HG02840 (cell line): ENCODE measurements around the gene CAMK2G.

Experiments used
- ATAC-seq: cut with Tn5 transposase; IDR thresholded peaks from one replicate; pipeline ENCODE4 v1.9.1; 2021; ENCODE audit warnings: mild to moderate bottlenecking, moderate library complexity, moderate number of reproducible peaks; ENCODE audit not compliant: unreplicated experiment, low FRiP score

CAMK2G gene

DNA sequence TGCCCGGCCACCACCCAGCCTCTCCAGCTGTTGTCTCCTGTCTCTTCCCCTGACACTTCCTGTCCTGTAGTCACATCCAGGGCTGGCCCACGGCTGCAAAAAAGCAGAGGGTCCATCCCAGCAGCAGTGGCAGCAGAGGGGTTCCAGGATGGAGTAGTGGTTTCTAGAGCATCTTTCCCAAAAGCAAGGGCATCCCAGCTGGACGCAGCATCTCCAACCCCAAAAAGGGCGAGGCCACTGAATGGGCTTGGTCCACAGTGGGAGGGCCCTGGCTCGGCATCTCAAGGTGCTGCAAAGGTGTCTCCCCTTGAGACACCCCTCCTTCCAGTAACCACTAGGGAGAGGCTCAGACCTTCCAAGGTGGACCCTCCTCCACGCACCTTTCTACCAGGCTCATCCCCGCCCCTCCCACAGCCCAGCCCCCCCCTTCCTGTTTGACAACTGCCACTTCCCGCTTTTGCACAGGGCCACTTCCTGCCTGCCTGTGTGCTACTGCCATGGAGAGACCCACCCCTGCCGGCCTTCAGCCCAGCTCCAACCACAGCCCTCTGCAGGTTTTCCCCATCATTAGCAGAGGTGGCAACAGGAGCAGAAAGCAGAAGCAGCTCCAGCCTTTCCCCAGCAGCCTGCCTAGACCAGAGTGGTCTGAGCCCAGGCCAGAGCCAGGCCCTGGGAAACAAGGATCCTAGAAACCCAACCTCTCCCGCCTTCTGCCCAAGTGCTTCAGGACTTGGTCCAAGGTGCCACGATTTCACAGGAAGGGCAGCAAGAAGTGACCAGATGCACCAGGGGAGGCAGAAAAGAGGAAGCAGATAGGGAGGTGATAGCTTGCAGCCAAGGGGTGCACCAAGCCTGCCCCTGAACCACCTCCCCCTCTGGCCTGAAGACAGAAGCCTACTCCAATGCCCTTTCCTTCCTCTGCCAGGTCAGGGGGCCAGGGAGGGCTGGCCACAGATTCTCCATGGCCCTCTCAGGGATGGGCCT is 8.6 kb downstream of the CAMK2G start:
- ATAC-seq = peak; percentile 59

DNA sequence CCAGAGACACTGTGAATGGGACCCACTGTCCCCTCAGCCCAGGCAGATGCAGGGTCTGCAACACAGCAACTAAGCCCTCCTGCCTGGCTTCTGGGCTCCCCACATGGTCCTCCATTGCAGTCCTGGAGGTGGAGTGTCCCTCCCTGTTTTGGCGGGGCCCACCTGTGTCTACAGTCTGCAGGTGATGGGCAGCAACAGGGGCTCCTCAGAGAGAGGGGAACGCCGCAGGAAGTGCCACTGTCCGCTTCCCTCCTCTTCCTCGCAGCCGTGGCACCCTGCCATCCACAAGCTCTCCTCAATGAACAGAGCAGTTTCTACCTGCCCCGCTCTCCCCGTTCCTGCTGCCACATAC is 9.3 kb downstream of the CAMK2G start:
- ATAC-seq = no peak

DNA sequence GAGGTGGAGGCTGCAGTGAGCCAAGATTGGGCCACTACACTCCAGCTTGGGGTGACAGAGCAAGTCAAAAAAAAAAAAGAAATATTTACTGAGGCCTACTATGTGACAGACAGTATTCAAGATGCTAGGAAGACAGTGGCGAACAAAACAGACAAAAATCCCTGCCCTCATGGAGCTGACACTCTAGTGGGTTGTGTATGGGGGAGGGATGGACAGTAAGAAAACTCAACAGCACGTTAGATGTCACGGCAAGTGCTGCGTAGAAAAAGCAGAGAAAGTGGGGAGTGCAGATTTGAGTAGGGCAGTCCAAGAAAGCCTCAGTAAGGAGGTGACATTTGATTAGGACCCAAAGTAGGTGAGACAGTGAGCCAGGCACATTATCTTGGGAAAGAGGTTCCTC is 10.1 kb downstream of the CAMK2G start:
- ATAC-seq = no peak

DNA sequence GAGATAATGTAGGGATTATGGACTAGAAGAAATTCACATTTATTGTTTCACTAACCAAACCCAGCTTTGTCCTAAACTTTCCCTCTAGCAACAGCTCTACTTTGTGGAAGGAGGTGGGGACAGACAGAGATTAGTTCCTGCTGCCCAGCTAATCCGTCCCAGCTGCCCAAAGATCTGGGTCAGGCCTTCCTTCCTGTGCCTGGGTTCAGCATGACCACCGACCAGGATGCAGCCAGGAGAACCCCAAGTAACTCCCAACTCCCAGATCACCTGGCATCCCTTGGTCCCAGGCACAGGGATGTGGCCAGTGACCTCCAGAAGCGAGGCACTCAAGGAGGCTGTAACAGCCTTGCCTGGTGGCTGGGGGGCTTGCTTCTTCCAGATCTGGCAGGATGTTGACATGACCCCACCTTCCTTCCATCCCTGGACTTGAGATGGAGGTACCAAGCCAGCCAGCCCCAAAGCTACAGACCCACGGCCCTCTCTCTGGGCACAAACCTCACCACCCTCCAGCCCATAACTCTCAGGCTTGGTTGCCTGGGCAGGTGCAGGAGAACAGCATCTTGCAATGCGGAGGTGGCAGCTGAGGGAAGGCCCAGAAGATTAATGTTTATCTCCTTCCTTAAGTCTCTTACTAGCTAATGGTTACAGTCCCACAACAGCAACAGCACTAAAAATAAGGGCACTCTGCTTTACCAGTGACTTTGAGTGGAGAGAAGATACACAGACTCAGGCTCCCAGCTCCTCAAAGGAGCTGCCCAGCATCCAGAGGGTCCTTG is 11.1 kb downstream of the CAMK2G start:
- ATAC-seq = no peak

DNA sequence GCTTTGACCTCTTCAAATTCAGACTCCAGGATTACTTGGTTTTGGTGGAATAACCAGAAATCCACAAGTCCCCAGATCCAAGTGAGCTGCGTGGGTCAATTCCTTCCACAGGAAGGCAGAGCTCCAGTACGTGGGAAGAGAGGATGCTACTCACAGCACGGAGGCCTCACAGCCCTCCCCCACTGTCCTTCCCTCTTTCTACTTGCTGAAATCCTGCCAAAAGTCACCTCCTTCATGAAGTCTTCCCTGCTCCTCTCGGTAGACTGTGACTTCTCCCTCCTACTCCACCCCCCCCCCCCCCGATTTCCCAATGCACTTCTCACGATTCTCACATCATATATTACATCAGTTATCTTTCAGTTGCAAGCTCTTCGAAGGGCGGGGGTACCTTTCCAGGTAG is 12.3 kb downstream of the CAMK2G start:
- no peak for ATAC-seq

DNA sequence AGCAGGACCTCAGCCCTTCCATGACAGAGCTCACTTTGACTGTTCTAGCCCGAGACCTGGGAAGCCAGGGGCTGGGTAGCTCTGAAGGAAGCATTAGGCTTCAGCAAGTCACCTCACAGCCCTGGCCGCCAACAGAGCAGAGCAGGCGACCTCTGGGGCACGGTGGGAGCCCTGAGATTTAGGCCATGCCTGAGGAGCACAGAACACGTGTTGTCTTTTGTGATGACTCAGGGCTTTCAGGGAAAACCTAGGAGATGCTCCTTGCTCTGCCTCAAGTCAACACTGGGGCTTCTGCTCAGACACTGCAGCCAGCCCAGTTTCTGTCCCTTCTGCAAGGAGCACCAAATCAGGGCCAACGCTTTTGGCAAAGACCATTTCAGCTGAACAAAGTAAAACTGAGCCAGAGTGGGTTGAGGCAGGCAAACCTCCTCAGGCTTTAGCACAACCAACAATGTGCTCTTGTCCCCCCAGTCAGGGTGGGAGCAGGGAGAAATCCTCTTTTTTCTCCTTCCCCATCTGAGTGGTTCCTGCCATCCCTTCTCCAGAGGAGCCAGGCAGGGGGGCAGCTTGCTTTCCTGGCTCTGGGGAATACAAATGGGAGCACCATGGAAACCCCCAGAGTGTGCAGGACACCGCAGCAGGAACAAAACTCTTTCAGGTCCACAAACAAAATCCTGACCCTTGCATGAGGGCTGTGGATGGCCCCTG is 14.4 kb downstream of the CAMK2G start:
- no peak for ATAC-seq

DNA sequence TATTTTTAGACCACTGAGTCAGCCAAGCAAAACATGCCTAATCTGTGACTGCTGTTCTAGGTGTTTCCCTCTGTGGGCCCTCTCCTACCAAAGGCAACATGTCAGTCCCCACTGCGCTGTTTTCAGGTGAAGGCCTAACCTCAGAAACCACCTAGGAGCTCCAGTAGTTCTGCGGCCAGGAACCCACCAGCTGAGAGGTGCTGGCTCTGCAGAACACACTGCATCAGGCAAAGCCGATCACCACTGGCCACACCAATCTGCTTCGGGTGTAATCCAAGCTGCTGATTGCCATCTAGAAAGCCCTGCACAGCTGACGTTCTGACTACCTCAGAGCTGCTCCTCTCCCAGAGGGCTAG is 14.9 kb downstream of the CAMK2G start:
- no peak for ATAC-seq

DNA sequence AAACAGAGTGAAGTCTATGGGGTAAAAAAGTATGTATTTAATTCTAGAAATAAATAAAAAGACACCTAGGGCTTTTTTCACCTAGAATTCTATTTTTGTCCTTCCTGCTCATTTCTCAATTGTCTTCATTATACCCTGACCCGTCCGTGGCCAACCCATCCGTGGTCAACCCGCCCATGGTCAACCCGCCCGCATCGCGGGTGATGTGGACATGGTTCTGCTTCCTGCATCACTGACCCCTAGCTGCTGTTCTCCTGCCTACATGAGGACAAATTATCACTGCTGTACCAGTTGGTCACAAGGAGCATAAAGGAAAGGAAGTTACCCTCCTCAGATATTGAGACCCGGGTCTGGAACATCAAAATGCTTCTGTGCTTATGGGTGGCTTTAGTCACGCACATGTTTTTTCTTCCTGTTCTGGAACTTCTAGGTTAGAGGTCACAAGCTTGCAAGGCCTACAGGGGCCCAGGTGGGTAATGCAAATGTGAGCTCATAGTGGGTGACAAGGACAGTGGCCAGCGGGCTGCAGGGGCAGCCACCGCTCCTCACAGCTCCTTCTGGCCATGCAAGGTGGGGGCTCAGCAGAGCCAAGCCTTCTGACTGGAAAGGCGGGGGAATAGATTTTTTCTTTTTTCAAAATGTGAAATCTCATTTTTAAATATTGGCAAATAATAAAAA is 15.5 kb downstream of the CAMK2G start:
- no peak for ATAC-seq

DNA sequence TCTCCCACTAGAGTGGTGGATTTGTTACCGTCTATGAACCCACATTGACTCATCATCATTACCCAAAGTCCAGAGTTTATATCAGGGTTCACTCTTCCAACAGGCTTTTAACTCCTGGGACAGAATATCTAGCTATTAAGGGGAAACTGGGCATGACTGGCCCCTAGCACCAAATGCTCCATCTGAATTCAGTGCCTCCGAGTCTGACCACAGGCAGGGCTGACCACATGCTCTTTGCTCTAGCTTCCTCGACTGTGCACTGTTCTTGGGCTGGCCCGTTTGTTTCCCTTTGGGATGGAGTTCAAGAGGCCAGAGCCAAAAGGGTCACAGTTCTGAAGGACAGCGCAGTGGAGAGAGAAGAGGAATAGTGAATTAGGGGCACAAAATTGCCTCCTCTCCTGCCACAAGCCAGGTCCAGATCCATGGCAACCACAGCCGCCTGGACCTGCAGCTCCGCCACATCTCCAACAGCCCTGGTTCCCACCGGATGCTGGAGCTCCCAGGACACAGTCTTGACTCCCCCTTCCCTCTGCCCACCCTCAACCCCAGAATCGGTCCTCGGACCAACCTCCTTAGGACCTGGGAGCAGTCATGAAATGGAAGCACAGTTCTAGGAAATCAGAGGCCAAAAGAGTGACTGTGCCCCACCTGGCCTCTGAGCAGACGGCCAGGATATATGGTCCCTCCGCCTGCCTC is 16.2 kb downstream of the CAMK2G start:
- no peak for ATAC-seq

DNA sequence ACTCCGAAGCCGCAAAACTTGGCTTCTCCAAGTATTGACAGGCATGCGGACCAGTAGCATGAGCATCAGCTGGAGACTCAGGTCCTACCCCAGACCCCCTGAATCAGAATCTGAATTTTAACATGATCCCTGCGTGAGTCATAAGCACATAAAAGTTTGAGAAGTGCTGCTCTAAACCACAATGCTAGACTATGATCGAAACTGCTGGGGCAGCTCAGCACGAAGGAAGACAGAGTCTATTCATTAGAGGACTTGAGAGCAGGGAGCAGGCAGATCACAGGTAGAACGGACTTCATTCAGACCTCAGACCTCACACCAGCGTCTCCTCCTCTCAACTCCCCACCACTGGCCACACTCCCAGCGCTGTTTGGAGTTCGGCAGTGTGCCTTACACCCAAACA is 16.9 kb downstream of the CAMK2G start:
- ATAC-seq = no peak

DNA sequence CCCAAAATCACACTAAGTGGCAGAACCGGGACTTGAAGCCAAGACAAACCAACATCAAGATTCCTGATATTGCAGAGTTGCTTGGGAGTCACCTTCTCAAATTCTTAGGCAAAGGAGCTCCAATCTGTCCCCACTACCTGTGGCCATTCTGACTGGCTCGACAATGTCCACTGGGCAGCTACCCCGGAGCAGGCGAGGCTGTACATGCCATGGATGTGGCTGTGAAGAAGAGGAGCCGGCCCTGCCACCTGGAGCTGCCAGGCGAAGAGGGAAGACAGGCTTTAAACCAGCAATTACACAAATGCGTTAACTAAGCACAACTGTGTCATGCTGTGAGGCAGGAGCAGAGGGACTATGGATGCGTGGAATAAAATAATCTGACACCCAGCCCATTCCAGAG is 18.1 kb downstream of the CAMK2G start:
- no peak for ATAC-seq

DNA sequence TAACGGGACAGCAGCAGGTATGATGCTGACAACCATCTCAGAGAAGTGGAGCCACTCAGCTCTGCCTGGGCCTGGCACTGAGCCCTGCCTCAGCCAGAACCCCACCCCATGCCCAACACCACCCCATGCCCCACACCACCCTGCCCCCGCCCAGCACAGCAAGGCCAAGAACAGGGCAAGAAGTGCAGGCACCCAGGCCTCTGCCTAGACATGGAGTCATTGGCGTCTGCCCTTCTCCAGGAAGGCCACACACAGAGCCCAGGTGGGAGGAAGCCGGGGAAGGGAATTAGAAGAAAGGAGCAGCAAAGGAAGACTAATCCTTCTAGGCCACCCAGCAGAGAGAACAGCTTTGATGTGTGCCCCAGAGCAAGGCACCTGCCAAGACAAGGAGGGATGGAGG is 18.9 kb downstream of the CAMK2G start:
- no peak for ATAC-seq

DNA sequence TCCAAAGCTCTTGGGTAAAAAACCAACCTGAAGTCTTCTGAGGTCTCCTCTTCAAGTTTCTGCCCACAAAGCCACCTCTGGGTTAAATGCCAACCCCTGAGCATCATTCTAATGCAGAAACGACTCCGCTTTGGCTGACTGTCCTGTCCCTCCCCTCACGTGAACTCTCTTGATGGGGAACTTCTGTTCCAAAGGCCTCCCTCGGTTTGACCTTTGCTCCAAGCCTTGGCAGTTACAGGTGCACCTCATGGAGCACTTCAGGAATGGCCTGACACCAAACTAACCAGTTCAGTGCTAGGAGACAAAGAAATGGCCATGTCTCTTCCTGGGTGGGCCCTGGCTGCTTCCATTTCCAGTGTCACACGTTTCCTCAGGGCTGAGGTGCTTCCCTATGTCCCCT is 20.0 kb downstream of the CAMK2G start:
- ATAC-seq = no peak

DNA sequence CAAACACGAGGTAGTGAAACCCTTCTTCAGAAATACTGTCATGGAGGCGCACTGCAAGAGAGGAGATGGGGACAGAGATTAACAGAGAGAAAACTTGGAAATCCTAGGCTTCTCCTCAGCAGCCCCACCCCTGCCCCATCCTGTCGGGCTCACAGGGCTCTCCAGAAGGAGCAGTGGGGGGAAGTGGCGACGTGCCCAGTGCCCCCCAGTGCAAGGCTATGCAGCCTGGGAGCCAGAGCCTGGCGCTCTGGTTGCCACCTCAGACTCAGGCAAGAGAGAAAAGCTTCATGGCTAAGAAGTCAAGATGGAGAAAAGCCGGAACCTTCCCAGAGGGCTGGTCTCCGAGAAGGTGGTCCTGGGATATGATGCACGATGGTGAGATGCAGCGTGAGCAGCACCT is 21.2 kb downstream of the CAMK2G start:
- no peak for ATAC-seq

DNA sequence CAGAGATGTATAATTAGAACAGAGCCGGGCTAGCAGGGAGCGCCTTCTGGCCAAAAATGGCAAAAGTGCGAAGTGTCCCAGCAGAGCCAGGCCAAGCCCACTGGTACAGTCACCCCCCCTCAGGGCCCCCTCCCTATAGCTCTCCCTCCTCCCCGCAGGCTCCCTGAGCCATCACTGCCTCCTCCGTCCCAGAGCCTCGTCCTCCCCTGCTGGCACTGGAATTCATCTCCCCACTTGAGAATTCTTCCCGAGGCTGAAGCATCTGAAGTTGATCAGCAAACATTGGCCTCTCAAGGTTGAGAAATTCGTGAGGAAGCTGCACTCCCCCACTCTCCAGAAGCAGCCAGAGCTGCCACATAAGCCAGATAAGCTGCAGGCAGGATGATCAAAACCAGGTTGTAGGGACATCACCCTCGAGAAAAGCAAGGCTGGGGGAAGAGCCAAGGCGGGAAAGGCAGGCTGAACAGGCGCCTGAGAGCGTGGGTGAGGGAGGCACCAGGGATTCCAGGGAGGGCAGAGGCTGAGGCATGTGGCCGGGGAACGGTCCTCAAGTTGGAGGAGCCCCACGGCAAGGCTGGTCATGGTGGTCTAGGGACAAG is 23.4 kb downstream of the CAMK2G start:
- ATAC-seq = no peak

DNA sequence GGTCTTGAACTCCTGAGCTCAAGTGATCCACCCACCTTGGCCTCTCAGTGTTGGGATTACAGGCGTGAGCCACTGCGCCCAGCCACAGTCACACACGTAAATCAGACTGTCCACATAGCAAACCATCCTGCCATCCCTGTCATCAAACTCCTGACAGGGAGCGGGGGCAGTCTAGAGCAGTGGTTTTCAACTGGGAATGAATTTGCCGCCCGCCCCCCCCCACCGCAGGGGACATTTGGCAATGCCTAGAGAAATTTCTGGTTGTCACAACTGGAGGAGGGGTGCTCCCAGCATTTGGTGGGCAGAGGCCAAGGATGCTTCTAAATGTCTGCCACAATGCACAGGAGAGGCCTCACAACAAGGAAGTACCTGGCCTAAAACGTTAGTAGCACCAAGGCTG is 24.1 kb downstream of the CAMK2G start:
- ATAC-seq = no peak

DNA sequence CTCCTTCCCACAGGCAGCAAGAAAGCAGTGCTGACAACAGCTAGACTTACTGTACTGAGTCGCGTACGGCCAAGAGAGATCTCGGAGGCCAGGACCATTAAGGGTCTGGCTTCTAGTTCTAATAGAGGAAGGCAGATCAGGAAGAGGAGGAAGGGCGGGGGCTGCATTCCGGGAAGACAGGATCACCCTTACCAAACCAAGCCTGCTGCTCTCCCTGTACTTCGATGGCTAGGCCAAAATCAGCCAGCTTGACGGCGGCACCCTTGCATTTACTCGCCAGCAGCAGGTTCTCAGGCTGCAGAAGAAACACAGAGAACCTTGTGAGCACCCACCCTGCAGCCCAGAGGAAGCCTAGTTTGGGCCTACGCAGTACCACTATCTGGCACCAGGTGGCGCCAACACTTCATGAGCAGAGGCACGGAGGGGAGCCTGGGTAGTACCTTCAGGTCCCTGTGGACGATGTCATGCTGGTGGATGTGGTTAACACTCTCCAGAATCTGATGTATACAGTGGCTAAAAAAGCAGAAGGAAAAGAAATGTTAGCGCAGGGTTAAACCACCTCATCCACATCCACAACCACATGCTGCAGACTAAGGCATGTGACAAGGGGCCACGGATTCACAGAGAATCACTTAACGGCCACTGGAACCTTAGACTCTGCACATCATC is 25.4 kb downstream of the CAMK2G start:
- ATAC-seq = peak; percentile 65

DNA sequence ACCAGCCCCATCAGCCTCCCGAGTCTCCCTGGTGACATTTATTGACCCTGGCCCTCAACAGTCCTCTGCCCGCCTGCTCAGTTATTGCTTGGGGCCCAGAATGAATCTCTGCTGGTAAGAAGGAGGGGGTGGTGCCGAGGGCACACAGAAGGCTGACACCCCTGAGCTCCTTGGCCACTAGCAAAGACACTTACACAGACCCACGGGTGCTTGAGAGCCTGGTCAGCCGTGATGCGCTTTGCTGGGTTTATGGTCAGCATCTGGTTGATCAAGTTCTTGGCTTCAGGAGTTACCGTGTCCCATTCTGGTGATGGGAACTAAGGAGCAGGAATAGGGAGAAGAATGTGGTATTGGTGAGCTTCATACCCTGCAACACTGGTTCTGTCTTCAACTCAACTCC is 27.3 kb downstream of the CAMK2G start:
- no peak for ATAC-seq

DNA sequence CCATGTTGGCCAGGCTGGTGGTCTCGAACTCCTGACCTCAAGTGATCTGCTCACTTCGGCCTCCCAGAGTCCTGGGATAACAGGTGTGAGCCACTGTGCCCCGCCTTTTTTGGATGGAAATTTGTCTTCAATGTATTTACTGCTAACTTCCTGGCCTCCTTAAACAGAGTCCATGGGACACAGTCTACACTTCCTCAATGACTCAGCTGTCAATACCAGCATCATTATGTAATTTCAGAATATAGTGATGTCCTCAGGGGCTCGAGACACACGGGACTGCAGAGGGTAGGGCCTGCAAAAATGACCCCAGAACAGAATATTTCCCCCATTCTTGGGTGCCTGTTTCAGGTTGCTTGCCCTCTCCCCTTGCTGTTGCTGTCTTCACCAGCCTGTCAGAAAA is 31.1 kb downstream of the CAMK2G start:
- ATAC-seq = no peak
